Activated CD8-positive, alpha-beta T cell treated with anti-CD3 and anti-CD28 coated beads for 36 hours (primary cell): ENCODE measurements around the gene POMGNT2. TPM values are rescaled to one million over a fixed set of nuclear protein-coding genes. Genes with fewer than 3 reads are reported as not detected.

Experiments used
- ATAC-seq: fragments of 200-7000 bp; cut with Tn5 transposase; one replicate; pipeline ENCODE4 v1.10.0; 2021; ENCODE audit warnings: mild to moderate bottlenecking, moderate library complexity
- CTCF ChIA-PET: fragments of 350-600 bp; sonication (Branson Sonifier 250); formaldehyde crosslinking; loops from one replicate; lab custom pipeline; 2021; ENCODE audit warnings: antibody characterized with exemption; lab: Charles Lee
- POLR2A ChIA-PET: fragments of 350-600 bp; sonication (Branson Sonifier 250); formaldehyde crosslinking; loops from one replicate; lab custom pipeline; 2021; ENCODE audit warnings: antibody characterized with exemption; lab: Charles Lee
- DNase-seq: peaks from one replicate; pipeline ENCODE4 v3.0.0-alpha.2; 2020
- H3K27ac Mint-ChIP-seq: one replicate; pipeline ENCODE4 v1.8.0; 2021; ENCODE audit warnings: mild to moderate bottlenecking, mixed read lengths
- H3K27me3 Mint-ChIP-seq: one replicate; pipeline ENCODE4 v1.8.0; 2021; ENCODE audit warnings: mixed read lengths
- H3K36me3 Mint-ChIP-seq: one replicate; pipeline ENCODE4 v1.8.0; 2021; ENCODE audit warnings: low read depth, mixed read lengths
- H3K4me1 Mint-ChIP-seq: one replicate; pipeline ENCODE4 v1.8.0; 2021; ENCODE audit warnings: low read depth, mixed read lengths
- H3K4me3 Mint-ChIP-seq: one replicate; pipeline ENCODE4 v1.8.0; 2021; ENCODE audit warnings: mild to moderate bottlenecking, moderate library complexity, mixed read lengths
- H3K9me3 Mint-ChIP-seq: one replicate; pipeline ENCODE4 v1.8.0; 2021; ENCODE audit warnings: mixed read lengths
- CTCF ChIP-seq: fragments of 200-600 bp; IDR thresholded peaks from one replicate; pipeline ENCODE4 v1.8.0; 2022; ENCODE audit warnings: antibody characterized with exemption, mild to moderate bottlenecking
- intact Hi-C: fragments of 100-400 bp; cut with micrococcal nuclease; formaldehyde crosslinking; loops from one replicate; pipeline ENCODE4 v1.10.0; 2022
- total RNA-seq, 2 experiments: library from RNA; stranded (reverse); gene quantifications; one replicate each; pipeline ENCODE4 v1.2.3, GENCODE V29; 2021

POMGNT2 gene
- total RNA-seq, 2 experiments from 2014 or later, result 11.9 to 12.0 TPM

GRCh38 chr3:43055806-43056770 is 49.8 kb downstream of the POMGNT2 start:
- Mint-ChIP-seq H3K4me3 (no peak overlapping the region), H3K9me3 (peaks cover 9% of the 10 kb centered on the region), H3K36me3 (no peaks in the 10 kb centered on the region), H3K27me3 (no peaks in the 10 kb centered on the region), H3K27ac (no peak overlapping the region), H3K4me1 (peaks cover 16% of the 10 kb centered on the region)
- POLR2A ChIA-PET, result interaction anchor here (0.6 kb wide), 1 partner anchor 390 kb away, joined by 3 read pairs; no protein-coding TSS in a partner anchor
- intact Hi-C loops, result no loop called here
- TF ChIP-seq CTCF, result no peak
- DNase-seq (no peak), ATAC-seq (no peak)
- CTCF ChIA-PET, result interaction anchor here (0.5 kb wide), 1 partner anchor 210 kb away, joined by 3 read pairs; no protein-coding TSS in a partner anchor

GRCh38 chr3:43055393-43055792 is 50.5 kb downstream of the POMGNT2 start:
- DNase-seq (no peak), ATAC-seq (no peak)
- H3K4me1 Mint-ChIP-seq, result peaks cover 9% of the 10 kb centered on the region
- no peaks in the 10 kb centered on the region for H3K27me3 Mint-ChIP-seq
- intact Hi-C loops, result no loop called here
- peaks cover 14% of the 10 kb centered on the region for H3K9me3 Mint-ChIP-seq
- no peak overlapping the region for H3K4me3 Mint-ChIP-seq
- no peaks in the 10 kb centered on the region for H3K36me3 Mint-ChIP-seq
- no peak overlapping the region for H3K27ac Mint-ChIP-seq
- TF ChIP-seq CTCF, result no peak
- CTCF ChIA-PET, result no interaction called here
- POLR2A ChIA-PET, result no interaction called here

GRCh38 chr3:43054754-43055153 is 51.1 kb downstream of the POMGNT2 start:
- Mint-ChIP-seq H3K9me3 (peaks cover 17% of the 10 kb centered on the region), H3K4me3 (no peak overlapping the region), H3K36me3 (peaks cover 2% of the 10 kb centered on the region), H3K27me3 (no peaks in the 10 kb centered on the region), H3K4me1 (peaks cover 3% of the 10 kb centered on the region), H3K27ac (no peak overlapping the region)
- intact Hi-C loops, result no loop called here
- ChIA-PET CTCF (interaction anchor here (1.5 to 1.6 kb wide), 2 partner anchors 17 to 93 kb away, joined by 4 to 5 read pairs; no protein-coding TSS in a partner anchor), POLR2A (no interaction called here)
- TF ChIP-seq CTCF, result no peak
- DNase-seq, result no peak
- ATAC-seq, result no peak

- H3K27me3 Mint-ChIP-seq, result no peaks in the 10 kb centered on the region
- peaks cover 2% of the 10 kb centered on the region for H3K36me3 Mint-ChIP-seq
- H3K4me1 Mint-ChIP-seq, result no peaks in the 10 kb centered on the region
- TF ChIP-seq CTCF, result no peak
- ATAC-seq (no peak), DNase-seq (no peak)
- peaks cover 25% of the 10 kb centered on the region for H3K9me3 Mint-ChIP-seq
- H3K27ac Mint-ChIP-seq, result no peak overlapping the region
- CTCF ChIA-PET, result interaction anchor here (1.5 to 1.6 kb wide), 2 partner anchors 18 to 92 kb away, joined by 4 to 5 read pairs; no protein-coding TSS in a partner anchor
- POLR2A ChIA-PET, result no interaction called here
- H3K4me3 Mint-ChIP-seq, result no peak overlapping the region
- intact Hi-C loops, result no loop called here
Measured at GRCh38 chr3:43053291-43053690, 52.6 kb downstream of the POMGNT2 start.

- peaks cover 4% of the 10 kb centered on the region for H3K36me3 Mint-ChIP-seq
- POLR2A ChIA-PET, result no interaction called here
Measured at GRCh38 chr3:43048470-43048869, 57.4 kb downstream of the POMGNT2 start.

More at GRCh38 chr3:43048470-43048869, 57.4 kb downstream of the POMGNT2 start:
- DNase-seq, result no peak
- Mint-ChIP-seq H3K4me1 (no peaks in the 10 kb centered on the region), H3K4me3 (no peak overlapping the region), H3K9me3 (peaks cover 43% of the 10 kb centered on the region), H3K27me3 (no peaks in the 10 kb centered on the region), H3K27ac (no peak overlapping the region)
- CTCF ChIA-PET, result no interaction called here
- TF ChIP-seq CTCF, result no peak
- intact Hi-C loops, result no loop called here
- no peak for ATAC-seq
